Activated CD8-positive, alpha-beta memory T cell treated with anti-CD3 and anti-CD28 coated beads, Interleukin-2, amount 50 U/mL, for 24 hours (primary cell): ENCODE results near the gene C11orf91.
"Not testable (repeated sequence)": the region's sequence is repeated elsewhere in the genome, so short reads cannot be mapped to it uniquely, and the experiment has no call there.

Source experiments
- DNase-seq: peaks from one replicate; pipeline ENCODE4 v3.0.0-alpha.2; 2020; ENCODE audit errors: extremely low read depth

The C11orf91 gene

DNA sequence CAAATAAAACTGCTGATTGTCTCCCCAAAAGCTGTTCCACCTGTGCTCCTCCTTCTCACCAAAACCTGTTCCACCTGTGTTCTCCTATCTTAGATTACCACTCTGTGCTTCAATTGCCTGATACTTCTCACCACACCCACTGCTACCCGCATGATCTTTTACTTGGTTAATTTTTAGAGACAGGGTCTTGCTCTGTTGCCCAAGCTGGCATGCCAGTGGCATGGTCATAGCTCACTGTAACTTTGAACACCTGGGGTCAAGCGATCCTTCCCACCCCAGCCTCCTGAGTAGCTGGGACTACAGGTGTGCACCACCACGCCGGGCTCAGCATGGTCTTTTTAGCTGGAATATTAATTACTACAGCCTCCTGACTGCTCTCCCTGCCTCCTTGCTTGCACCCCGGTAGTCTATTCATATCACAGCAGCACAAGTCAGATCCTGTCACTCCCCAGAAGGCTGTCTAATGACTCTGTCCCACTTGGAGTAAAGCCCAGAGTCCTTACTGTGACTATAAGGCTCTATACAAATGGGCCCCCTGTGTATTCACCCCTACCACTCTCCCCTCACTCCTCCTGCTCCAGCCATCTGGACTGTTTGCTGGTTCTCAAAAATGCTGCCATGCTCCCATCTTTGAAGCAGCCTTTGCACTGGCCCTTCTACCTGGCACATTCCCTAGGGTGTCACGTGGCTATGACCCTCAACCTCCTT lies 3.5 kb downstream of the C11orf91 start:
- DNase-seq, result no peak

- DNase-seq, result no peak
These were observed 4.2 kb downstream of the C11orf91 start for GRCh38 chr11:33696411-33696810.

- no peak for DNase-seq
These were observed 5.5 kb downstream of the C11orf91 start for GRCh38 chr11:33695051-33695566.

DNA sequence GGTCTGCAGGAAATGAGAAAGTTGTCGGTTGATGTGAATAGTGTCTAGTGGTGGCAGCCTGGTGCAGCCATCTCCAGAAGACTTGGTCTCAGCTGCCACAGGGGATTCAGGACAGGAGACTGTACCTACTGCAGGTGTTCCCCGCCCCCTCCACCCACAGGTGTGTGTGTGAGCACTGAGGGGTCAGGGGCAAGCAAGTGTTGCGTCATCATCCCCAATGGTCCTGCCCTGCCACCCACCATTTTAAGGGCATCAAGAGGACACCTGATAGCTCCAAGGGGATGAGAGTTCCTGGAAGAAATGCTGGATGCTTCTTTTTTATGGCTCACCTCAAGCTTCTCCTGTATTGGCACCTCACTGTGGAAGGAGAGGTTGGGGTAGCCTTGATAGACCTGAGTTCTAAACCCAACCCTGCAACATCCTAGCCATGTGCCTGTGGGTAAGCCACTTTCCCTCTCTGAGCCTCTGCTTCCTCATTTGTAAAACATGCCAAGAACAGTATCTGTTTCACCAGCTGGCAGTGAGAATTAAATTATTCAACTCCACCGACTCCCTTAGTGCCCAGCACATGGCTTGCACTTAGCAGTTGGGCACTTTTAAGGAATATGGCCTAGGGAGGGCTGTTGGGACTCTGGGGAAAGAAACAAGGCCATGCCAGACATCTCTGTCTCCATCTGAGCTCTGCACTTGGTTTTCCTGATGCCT lies 6.1 kb downstream of the C11orf91 start:
- no peak for DNase-seq

DNA sequence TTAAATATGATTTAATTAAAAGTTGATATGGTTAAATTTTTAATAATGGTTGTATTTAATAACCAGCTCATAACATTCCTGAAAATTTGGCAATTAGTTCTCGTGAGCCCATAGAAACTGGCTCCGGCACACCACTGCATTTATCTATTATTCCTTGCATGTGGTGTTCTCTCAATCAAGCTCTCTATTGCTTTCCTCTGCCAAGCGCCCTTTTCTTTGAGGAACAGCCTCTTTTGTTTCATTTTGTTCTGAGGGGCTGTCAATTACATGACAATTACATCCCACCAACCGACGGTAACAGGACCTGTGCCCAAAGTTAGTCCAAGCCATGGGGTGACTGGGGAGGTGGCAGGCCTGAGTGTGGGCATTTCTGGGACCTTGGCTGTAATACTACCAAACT lies 8.1 kb downstream of the C11orf91 start:
- DNase-seq, result no peak

DNA sequence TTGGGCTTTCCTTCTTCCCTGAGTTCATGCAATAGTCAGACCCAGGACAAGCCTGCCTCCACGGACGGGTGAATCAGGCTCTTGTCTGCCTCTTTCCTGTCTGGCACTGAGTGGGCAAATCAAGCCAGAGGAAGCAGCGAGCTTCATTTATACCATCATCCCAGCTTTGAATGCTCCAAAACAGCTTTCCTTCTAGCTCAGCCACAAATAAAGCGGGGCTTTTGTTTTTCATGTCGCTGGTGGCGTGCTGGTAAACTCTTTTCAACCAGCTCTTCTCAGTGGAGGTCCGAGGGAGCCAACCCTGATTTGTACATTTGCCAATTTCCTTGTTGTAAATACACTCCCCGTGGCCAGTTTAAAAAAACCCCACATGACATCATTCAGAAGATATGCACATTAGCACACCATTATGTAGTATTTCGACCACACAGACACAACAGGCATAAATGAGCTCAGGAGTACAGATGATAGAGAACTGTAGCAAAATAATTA lies 8.6 kb downstream of the C11orf91 start:
- no peak for DNase-seq

DNA sequence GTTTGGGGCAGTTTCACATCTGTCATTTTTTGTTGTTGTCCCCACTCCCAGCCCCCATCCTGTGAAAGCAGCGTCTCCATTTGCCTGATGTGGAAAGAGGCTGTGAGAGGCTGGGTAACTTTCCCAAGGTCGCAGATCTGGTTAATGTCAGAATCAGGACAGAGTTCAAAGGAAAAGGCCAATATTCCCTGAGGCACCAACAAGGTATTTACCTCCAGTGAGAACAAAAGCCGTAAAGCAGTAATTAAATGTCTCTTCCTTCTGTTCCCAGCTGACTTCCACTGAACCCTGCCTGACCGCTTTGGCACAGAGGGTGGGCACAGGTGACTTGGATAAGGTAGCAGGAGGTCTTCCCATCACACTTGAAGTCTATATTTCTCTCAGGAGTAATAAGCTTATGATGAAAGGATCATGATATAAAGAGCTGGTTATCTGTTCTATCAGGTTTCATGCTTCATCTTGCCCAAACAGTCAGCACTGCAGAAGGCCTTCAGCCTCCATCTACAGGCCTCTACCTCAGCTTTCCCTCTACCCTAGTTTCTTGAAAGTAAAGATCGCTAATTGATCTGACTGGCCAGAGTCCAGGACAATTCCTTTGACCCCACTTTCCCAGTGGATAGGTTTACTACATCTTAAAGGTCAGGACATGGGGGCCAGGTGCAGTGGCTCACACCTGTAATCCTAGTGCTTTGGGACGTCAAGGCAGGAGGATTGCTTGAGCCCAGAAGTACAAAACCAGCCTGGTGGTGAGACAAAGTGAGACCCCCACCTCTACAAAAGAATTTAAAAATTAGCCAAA lies 9.4 kb downstream of the C11orf91 start:
- no peak for DNase-seq

DNA sequence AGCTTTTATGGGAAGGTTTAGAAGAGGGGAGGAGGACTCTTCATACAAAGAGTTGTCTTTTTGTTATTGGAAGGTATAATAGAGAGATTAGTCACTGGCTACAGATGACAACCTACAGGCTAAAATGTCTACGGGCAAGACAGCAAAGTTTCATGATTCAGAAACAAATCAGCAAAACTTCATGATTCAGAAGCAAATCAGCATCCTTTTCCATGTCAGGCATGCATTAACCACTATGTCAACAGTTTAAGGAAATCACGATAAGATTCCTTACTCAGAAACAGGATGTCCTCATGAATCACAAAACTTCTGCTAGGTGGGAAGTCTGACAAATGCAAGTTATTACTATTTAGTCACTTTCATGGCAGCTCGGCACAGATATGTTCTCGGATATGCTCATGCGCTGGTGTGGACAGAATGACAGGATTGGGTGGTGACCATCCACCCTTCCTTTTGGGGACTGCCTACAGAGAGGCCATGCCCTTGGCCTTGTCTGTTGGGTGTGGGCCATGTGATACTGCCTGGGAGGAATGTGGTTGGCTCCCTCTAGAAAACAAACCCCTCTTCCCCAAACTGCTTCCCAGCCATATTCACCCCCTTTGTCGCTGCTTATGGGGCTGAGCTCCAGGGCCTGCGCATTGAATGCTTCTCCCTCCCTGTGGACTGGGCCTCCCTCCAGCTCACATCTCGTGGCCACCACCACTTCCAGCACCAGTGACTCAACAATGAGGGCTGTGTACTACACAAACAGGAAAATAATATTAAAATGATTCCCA lies 10.1 kb downstream of the C11orf91 start:
- no peak for DNase-seq

GRCh38 chr11:33689501-33689900 lies 11.1 kb downstream of the C11orf91 start:
- DNase-seq, result no peak

DNA sequence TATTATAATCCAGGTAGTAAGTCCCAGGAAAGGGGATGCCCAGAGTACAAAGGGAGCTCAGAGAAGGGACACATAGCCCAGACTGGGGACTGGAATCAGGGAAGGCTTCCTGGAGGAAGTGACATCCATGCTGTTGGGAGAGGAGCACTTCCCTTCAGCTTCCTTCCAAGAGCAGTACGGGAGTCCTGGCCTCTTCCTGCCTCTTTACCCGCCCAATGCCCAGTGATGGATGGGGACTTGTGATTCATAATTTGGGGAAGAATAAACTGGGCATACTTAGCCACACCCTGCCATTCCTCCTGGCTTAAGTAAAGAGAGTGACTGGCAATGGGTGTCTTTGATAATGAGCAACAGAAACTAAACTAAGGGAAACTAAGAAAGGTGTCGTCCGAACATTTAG lies 11.5 kb downstream of the C11orf91 start:
- no peak for DNase-seq

DNA sequence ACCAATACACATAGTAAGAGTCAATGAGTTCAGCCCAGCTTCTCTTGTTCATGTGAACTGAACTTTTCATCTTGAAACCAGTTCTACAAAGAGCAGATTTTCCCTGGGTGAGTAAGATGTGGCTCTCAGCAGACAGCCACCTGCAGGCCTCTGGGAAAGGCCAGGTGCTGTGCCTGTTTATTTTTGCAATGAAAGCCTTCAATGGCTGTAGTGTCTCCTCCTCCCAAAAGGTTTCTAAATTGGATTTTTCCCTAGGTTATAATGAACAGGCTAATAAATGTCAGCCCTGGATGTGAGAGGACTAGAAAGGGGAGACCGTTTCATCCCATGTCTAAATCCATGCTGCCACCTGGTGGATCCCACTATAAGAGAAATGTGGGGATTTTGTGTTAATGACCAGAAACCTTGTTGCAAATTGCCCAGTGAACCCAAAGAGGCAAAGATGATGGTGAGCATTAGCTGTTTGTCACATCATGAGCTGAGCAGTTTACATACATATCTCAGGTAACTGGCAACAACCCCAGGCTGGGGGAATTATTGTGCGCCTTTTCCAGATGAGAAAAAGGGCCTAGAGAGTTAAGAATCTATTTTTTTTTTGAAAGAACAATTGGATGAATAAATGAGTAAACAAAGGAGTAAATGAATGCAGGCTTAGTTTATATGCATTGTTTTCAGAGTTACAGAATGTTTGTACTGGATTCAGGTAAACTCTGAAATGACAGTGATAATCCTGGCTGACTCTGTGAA lies 12.7 kb downstream of the C11orf91 start:
- DNase-seq, result no peak

DNA sequence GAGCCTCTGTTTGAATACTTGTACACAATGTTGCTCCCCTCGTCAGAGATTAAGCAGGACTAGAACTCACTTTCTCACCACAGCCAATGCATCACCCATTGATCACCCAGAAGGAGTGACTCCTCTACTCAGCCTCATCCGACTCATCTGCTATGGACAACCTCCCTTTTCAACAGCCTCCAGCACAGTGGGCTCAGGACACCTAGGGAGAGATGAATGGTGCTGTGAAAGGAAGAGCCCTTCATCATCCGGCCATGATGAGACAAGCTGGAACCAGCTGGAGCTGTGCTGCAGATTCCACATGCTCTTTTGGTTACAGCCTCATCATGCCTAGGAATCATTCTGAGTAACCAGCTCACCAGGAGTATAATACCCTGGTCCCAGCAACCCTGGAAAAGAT lies 15.5 kb downstream of the C11orf91 start:
- DNase-seq, result no peak

GRCh38 chr11:33684003-33684706 lies 16.5 kb downstream of the C11orf91 start:
- no peak for DNase-seq

DNA sequence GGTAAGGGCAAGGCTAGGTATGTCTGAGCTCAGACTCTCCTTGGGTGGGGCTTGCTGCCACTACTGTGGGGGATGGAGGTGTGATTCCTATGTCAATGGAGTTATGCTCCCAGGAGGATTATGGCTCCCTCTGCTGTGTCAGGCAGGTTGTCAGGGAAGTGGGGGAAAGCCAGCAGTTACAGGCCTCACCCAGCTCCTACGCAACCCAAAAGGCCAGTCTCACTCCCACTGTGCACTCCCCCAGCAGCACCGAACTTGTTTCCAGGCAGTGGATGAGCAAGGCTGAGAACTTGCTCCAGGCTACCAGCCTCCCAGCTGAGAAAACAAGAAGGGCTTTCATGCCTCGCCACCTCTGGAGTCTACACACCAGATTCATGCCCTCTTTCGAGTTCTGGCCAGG lies 18.2 kb downstream of the C11orf91 start:
- no peak for DNase-seq

GRCh38 chr11:33682019-33682418 lies 18.6 kb downstream of the C11orf91 start:
- no peak for DNase-seq

DNA sequence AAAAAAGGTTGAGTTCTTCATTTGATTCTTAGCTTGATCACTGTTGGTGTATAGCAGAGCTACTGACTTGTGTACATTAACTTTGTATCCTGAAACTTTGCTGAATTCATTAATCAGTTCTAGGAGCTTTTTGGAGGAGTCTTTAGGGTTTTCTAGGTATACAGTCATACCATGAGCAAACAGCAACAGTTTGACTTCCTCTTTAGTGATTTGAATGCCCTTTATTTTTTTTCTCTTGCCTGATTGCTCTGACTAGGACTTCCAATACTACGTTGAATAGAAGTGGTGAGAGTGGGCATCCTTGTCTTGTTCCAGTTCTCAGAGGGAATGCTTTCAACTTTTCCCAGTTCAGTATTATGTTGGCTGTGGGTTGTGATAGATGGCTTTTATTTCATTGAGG lies 22.0 kb downstream of the C11orf91 start:
- not testable (repeated sequence) for DNase-seq

DNA sequence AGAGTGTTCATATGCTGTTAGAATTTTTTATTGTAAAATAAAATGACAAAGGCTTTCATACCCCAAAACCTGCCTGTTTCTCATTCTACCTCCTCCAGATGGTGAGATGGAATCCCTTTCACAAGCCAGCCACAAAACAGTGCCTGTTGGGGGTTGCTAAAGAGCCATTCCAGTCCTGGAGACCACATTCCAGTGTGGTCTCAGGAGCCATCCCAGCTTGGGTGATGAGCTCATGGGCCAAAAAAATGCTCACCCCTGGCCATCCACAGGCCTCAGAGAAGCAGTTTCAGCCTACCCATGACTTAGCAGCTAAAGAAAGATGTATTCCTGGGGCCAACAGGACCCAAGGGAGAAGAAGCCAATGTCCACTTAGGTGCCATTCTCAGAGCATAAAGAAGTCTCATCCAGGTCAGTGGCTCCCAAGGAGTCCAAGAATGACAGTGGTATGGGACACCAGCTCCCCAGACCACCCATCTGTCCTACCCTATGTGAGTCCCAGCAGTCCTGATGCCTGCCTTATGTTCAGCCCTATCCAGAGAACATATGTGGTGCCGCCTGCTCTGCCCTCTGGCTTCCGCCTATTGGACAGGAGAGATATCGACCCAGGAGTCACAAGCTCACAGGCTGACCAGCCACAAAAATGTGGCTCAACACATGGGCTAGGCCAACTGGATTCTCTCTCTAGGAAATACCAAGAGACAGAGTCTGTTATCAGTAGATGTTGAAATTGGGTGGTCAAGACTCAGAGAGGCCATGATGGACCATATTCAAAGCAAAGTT lies 26.4 kb downstream of the C11orf91 start:
- no peak for DNase-seq

DNA sequence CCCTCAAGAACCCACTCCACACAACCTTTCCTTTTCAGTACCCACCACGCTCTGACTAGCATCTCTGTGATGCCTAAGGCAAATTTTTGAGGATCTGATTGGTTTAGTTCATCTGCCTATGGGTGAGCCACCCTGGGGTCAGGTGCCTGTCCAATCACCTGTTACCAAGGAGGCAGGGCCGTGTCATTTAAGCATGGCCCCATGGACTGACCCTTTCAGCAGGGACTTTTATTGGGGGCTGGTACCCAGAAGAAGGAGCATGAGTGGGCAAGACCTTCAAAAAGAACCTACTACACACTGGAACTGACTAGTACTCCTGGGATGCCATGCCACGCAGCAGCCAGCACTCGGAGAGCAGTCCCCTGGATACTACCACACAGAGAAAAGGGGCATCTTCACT lies 28.4 kb downstream of the C11orf91 start:
- no peak for DNase-seq

GRCh38 chr11:33670250-33671011 lies 30.2 kb downstream of the C11orf91 start:
- no peak for DNase-seq
